Breast epithelium (tissue), 3 donors: Measurements from ENCODE around the gene ST7L.

ENCODE experiments used
- CTCF ChIP-seq, 3 donors: fragments of 450-650 bp; IDR thresholded peaks; one replicate each; pipeline ENCODE4 v1.5.1; 2016 to 2017; ENCODE audit warnings: antibody characterized with exemption in 3 of 3, mild to moderate bottlenecking in 3 of 3, moderate library complexity in 3 of 3
- POLR2A ChIP-seq: fragments of 450-650 bp; IDR thresholded peaks from one replicate; pipeline ENCODE4 v1.6.1; 2016; ENCODE audit warnings: antibody characterized with exemption, mild to moderate bottlenecking, moderate library complexity
- POLR2AphosphoS5 ChIP-seq, 3 donors: sonication (generic); formaldehyde crosslinking; IDR thresholded peaks; one replicate each; pipeline ENCODE4 v1.6.1; 2017; ENCODE audit warnings: antibody characterized with exemption in 3 of 3

- TF ChIP-seq CTCF (IDR thresholded peaks at IDR 0.05) (no peak), POLR2AphosphoS5 (IDR thresholded peaks at IDR 0.05) (no peak), POLR2A (no peak)
These were observed 32.3 kb upstream of the ST7L start for GRCh38 chr1:112651205-112651604.
